ENCODE measurements around the gene SMCO3. TPM values are rescaled to one million over a fixed set of nuclear protein-coding genes. Genes with fewer than 3 reads are reported as not detected.

The SMCO3 gene
- total RNA-seq, 3 donors from 2014 or later, result not detected

GRCh38 chr12:14836336-14837210, 22.6 kb upstream of the SMCO3 start:
- peak; percentile 35 for ATAC-seq
- intact Hi-C loops (cut with DNase I, micrococcal nuclease), result no loop called here

GRCh38 chr12:14834509-14834908, 20.5 kb upstream of the SMCO3 start:
- Histone ChIP-seq H3K9me3 (no peaks in the 10 kb centered on the region), H3K36me3 (ENCODE audit: low read depth) (no peaks in the 10 kb centered on the region), H3K4me3 (no peak overlapping the region), H3K4me1 (ENCODE audit: low read depth) (no peaks in the 10 kb centered on the region)
- intact Hi-C loops (cut with DNase I, micrococcal nuclease), result no loop called here
- TF ChIP-seq CTCF (IDR thresholded peaks at IDR 0.05), result no peak
- no peak for DNase-seq
- ATAC-seq, result no peak

More at GRCh38 chr12:14836336-14837210, 22.6 kb upstream of the SMCO3 start:
- no peak for DNase-seq
- no peak overlapping the region for H3K4me3 ChIP-seq
- no peak for TF ChIP-seq CTCF (IDR thresholded peaks at IDR 0.05)
- no peaks in the 10 kb centered on the region for H3K36me3 ChIP-seq (ENCODE audit: low read depth)
- peaks cover 5% of the 10 kb centered on the region for H3K4me1 ChIP-seq (ENCODE audit: low read depth)
- H3K9me3 ChIP-seq, result no peaks in the 10 kb centered on the region

GRCh38 chr12:14833952-14834351, 20.0 kb upstream of the SMCO3 start:
- no peak for ATAC-seq

GRCh38 chr12:14833336-14833735, 19.4 kb upstream of the SMCO3 start:
- Histone ChIP-seq H3K9me3 (no peaks in the 10 kb centered on the region), H3K36me3 (ENCODE audit: low read depth) (no peaks in the 10 kb centered on the region), H3K4me1 (ENCODE audit: low read depth) (no peaks in the 10 kb centered on the region), H3K4me3 (no peak overlapping the region)
- DNase-seq, result no peak
- intact Hi-C loops (cut with DNase I, micrococcal nuclease), result no loop called here
- no peak for TF ChIP-seq CTCF (IDR thresholded peaks at IDR 0.05)
- no peak for ATAC-seq

More at GRCh38 chr12:14833952-14834351, 20.0 kb upstream of the SMCO3 start:
- Histone ChIP-seq H3K4me3 (no peak overlapping the region), H3K36me3 (ENCODE audit: low read depth) (no peaks in the 10 kb centered on the region), H3K9me3 (no peaks in the 10 kb centered on the region), H3K4me1 (ENCODE audit: low read depth) (no peaks in the 10 kb centered on the region)
- intact Hi-C loops (cut with DNase I, micrococcal nuclease), result no loop called here
- DNase-seq, result no peak
- no peak for TF ChIP-seq CTCF (IDR thresholded peaks at IDR 0.05)

- ATAC-seq (peak; percentile 25), DNase-seq (no peak)
- H3K9me3 ChIP-seq, result no peaks in the 10 kb centered on the region
- no peaks in the 10 kb centered on the region for H3K36me3 ChIP-seq (ENCODE audit: low read depth)
- no peak for TF ChIP-seq CTCF (IDR thresholded peaks at IDR 0.05)
- no peak overlapping the region for H3K4me3 ChIP-seq
- H3K4me1 ChIP-seq (ENCODE audit: low read depth), result no peaks in the 10 kb centered on the region
- intact Hi-C loops (cut with DNase I, micrococcal nuclease), result no loop called here
Measured at GRCh38 chr12:14828892-14829291, 14.9 kb upstream of the SMCO3 start.
